H9 (cell line): Measurements from ENCODE around the gene PGPEP1. TPM values are rescaled to one million over a fixed set of nuclear protein-coding genes. Genes with fewer than 3 reads are reported as not detected.
"Not testable (repeated sequence)": the region's sequence is repeated elsewhere in the genome, so short reads cannot be mapped to it uniquely, and the experiment has no call there.

Experiments used
- DNase-seq: peaks from one replicate; pipeline ENCODE4 v3.0.0-alpha.2; 2017
- H2AFZ ChIP-seq: one replicate; pipeline ENCODE4 v1.6.1; 2013; ENCODE audit warnings: mild to moderate bottlenecking, low read length, control low read depth, moderate library complexity
- H2AK5ac ChIP-seq: 2 replicates; pipeline ENCODE4 v1.6.1; 2013; ENCODE audit warnings: low read length, control low read depth, mixed read lengths; ENCODE audit not compliant: insufficient read length
- H2BK120ac ChIP-seq: one replicate; pipeline ENCODE4 v1.6.1; 2013; ENCODE audit warnings: low read depth, mild to moderate bottlenecking, low read length, control low read depth, inconsistent platforms; ENCODE audit not compliant: poor library complexity, severe bottlenecking
- H2BK12ac ChIP-seq: 2 replicates; pipeline ENCODE4 v1.6.1; 2013; ENCODE audit warnings: low read length, control low read depth, mixed read lengths, low read depth; ENCODE audit not compliant: insufficient read length
- H2BK15ac ChIP-seq: 2 replicates; pipeline ENCODE4 v1.6.1; 2013; ENCODE audit warnings: low read depth, low read length, control low read depth
- H2BK20ac ChIP-seq: one replicate; pipeline ENCODE4 v1.6.1; 2013; ENCODE audit warnings: low read depth, mild to moderate bottlenecking, low read length, control low read depth, inconsistent platforms; ENCODE audit not compliant: poor library complexity, severe bottlenecking
- H2BK5ac ChIP-seq: 2 replicates; pipeline ENCODE4 v1.6.1; 2013; ENCODE audit warnings: low read length, control low read depth, mixed read lengths; ENCODE audit not compliant: insufficient read length
- H3K14ac ChIP-seq: 2 replicates; pipeline ENCODE4 v1.6.1; 2013; ENCODE audit warnings: low read length, control low read depth; ENCODE audit not compliant: insufficient read depth
- H3K18ac ChIP-seq: 2 replicates; pipeline ENCODE4 v1.6.1; 2013; ENCODE audit warnings: low read depth, mild to moderate bottlenecking, mixed read lengths, low read length, control low read depth; ENCODE audit not compliant: insufficient read length
- H3K23ac ChIP-seq: 2 replicates; pipeline ENCODE4 v1.6.1; 2013; ENCODE audit warnings: low read length, control low read depth, mixed read lengths, low read depth; ENCODE audit not compliant: insufficient read length
- H3K23me2 ChIP-seq: 2 replicates; pipeline ENCODE4 v1.6.1; 2013; ENCODE audit warnings: low read depth, mild to moderate bottlenecking, mixed read lengths, low read length, control low read depth; ENCODE audit not compliant: insufficient read length, poor library complexity, severe bottlenecking
- H3K27ac ChIP-seq: 2 replicates; pipeline ENCODE4 v1.5.1; 2013; ENCODE audit warnings: low read length, control low read depth, mixed read lengths, low read depth; ENCODE audit not compliant: insufficient read length
- H3K27me3 ChIP-seq: 2 replicates; pipeline ENCODE4 v1.6.1; 2013; ENCODE audit warnings: low read length, control low read depth, inconsistent platforms; ENCODE audit not compliant: insufficient read depth
- H3K4ac ChIP-seq: 2 replicates; pipeline ENCODE4 v1.6.1; 2013; ENCODE audit warnings: low read depth, mild to moderate bottlenecking, control low read depth, inconsistent platforms, low read length, moderate library complexity
- H3K4me1 ChIP-seq: 2 replicates; pipeline ENCODE4 v1.6.1; 2013; ENCODE audit warnings: low read length, control low read depth, inconsistent platforms; ENCODE audit not compliant: insufficient read depth
- H3K4me2 ChIP-seq: 2 replicates; pipeline ENCODE4 v1.6.1; 2013; ENCODE audit warnings: low read length, control low read depth, mixed read lengths; ENCODE audit not compliant: insufficient read length, insufficient read depth
- H3K56ac ChIP-seq: 2 replicates; pipeline ENCODE4 v1.6.1; 2013; ENCODE audit warnings: low read depth, mild to moderate bottlenecking, mixed read lengths, low read length, control low read depth; ENCODE audit not compliant: insufficient read length
- H3K79me1 ChIP-seq: 2 replicates; pipeline ENCODE4 v1.6.1; 2013; ENCODE audit warnings: low read depth, mild to moderate bottlenecking, moderate library complexity, low read length, control low read depth, inconsistent platforms; ENCODE audit not compliant: insufficient read depth, poor library complexity, severe bottlenecking
- H3K79me2 ChIP-seq: 2 replicates; pipeline ENCODE4 v1.6.1; 2013; ENCODE audit warnings: low read length, control low read depth, inconsistent platforms; ENCODE audit not compliant: insufficient read depth
- H3K9ac ChIP-seq: 2 replicates; pipeline ENCODE4 v1.6.1; 2013; ENCODE audit warnings: low read length, control low read depth, mixed read lengths; ENCODE audit not compliant: insufficient read length; ENCODE audit errors: extremely low read depth
- H3K9me3 ChIP-seq: one replicate; pipeline ENCODE4 v1.6.1; 2013; ENCODE audit warnings: low read depth, low read length, inconsistent platforms; ENCODE audit not compliant: control insufficient read depth
- H3T11ph ChIP-seq: one replicate; pipeline ENCODE4 v1.6.1; 2013; ENCODE audit warnings: mild to moderate bottlenecking, low read length, control low read depth, inconsistent platforms
- H4K20me1 ChIP-seq: one replicate; pipeline ENCODE4 v1.6.1; 2013; ENCODE audit not compliant: control insufficient read depth, insufficient read length, insufficient read depth
- H4K5ac ChIP-seq: 2 replicates; pipeline ENCODE4 v1.6.1; 2013; ENCODE audit warnings: low read depth, mild to moderate bottlenecking, mixed read lengths, low read length, control low read depth; ENCODE audit not compliant: insufficient read length
- H4K8ac ChIP-seq: replicated peaks from 2 replicates; pipeline ENCODE4 v1.6.1; 2013; ENCODE audit warnings: low read length, control low read depth, mixed read lengths, low read depth; ENCODE audit not compliant: insufficient read length
- H4K91ac ChIP-seq: 2 replicates; pipeline ENCODE4 v1.6.1; 2013; ENCODE audit warnings: low read depth, mild to moderate bottlenecking, moderate library complexity, mixed read lengths, low read length, control low read depth; ENCODE audit not compliant: insufficient read length
- H3K27ac Mint-ChIP-seq, 3 experiments: 2 replicates in 2 of 3; 3 replicates in 1 of 3; pipeline ENCODE4 v1.8.0; 2020 to 2021; ENCODE audit warnings: mixed read lengths in 3 of 3, mild to moderate bottlenecking in 1 of 3, moderate library complexity in 1 of 3
- H3K27me3 Mint-ChIP-seq: 2 replicates; pipeline ENCODE4 v1.8.0; 2021; ENCODE audit warnings: low read depth, mild to moderate bottlenecking, moderate library complexity, mixed read lengths
- H3K36me3 Mint-ChIP-seq, 3 experiments: 2 replicates in 2 of 3; 3 replicates in 1 of 3; pipeline ENCODE4 v1.8.0; 2020 to 2021; ENCODE audit warnings: low read depth in 3 of 3, mixed read lengths in 3 of 3; ENCODE audit not compliant: insufficient read depth in 1 of 3
- H3K4me1 Mint-ChIP-seq, 2 experiments: 2 replicates each; pipeline ENCODE4 v1.8.0; 2020; ENCODE audit warnings: mixed read lengths in 2 of 2
- H3K4me3 Mint-ChIP-seq, 2 experiments: 2 replicates in 1 of 2; 3 replicates in 1 of 2; pipeline ENCODE4 v1.8.0; 2020 to 2021; ENCODE audit warnings: mild to moderate bottlenecking in 2 of 2, mixed read lengths in 2 of 2, moderate library complexity in 1 of 2
- H3K9me3 Mint-ChIP-seq, 2 experiments: 2 replicates in 1 of 2; 3 replicates in 1 of 2; pipeline ENCODE4 v1.8.0; 2020; ENCODE audit warnings: mild to moderate bottlenecking in 2 of 2, mixed read lengths in 2 of 2, moderate library complexity in 1 of 2
- CTCF ChIP-seq: fragments of 200-600 bp; sonication (generic); conservative IDR thresholded peaks from 3 replicates; pipeline ENCODE4 v1.8.0; 2021; ENCODE audit warnings: antibody characterized with exemption, mild to moderate bottlenecking
- WGBS: extraction: QIAGEN DNeasy Blood & Tissue Kit; methylation state at CpG from one replicate; pipeline ENCODE4 v1.1.7; 2013; ENCODE audit warnings: missing lambda C conversion rate, low lambda C conversion rate, mixed read lengths; ENCODE audit not compliant: insufficient read length; ENCODE audit errors: extremely low coverage; 5-methylcytosine and 5-hydroxymethylcytosine counted together
- total RNA-seq: library from RNA; stranded (reverse); gene quantifications from 2 replicates; pipeline ENCODE4 v1.2.1, GENCODE V29; 2021

The PGPEP1 gene
- total RNA-seq, 1 experiment from 2014 or later, result 64.8 TPM

GRCh38 chr19:18401580-18402112 lies 61.2 kb downstream of the PGPEP1 start:
- H3K14ac ChIP-seq, result no peak overlapping the region
- H3K4me1 ChIP-seq, result no peaks in the 10 kb centered on the region
- TF ChIP-seq CTCF, result peak; percentile 60
- no peak overlapping the region for H2BK5ac ChIP-seq
- no peak overlapping the region for H3K18ac ChIP-seq
- H2BK20ac ChIP-seq, result no peak overlapping the region
- H3K23ac ChIP-seq, result no peak overlapping the region
- no peak overlapping the region for H2BK120ac ChIP-seq
- no CpG with 5 or more reads among the region's 7 CpGs for WGBS
- Mint-ChIP-seq H3K36me3 (no peaks in the 10 kb centered on the region), H3K27ac (peak overlapping the region in 1 of 3 experiments; percentile 22; a peak in 2 of 7 replicates), H3K27me3 (peaks cover 14% of the 10 kb centered on the region), H3K4me1 (peaks cover 6 to 16% of the 10 kb centered on the region in 2 experiments; a peak in 3 of 4 replicates), H3K9me3 (no peaks in the 10 kb centered on the region), H3K4me3 (no peak overlapping the region)
- no peak overlapping the region for H2BK12ac ChIP-seq
- H3K56ac ChIP-seq, result no peak overlapping the region
- no peaks in the 10 kb centered on the region for H3K27me3 ChIP-seq
- no peak for DNase-seq
- H4K20me1 ChIP-seq, result no peaks in the 10 kb centered on the region
- no peak overlapping the region for H2AK5ac ChIP-seq
- no peak overlapping the region for H2AFZ ChIP-seq
- no peak overlapping the region for H3K27ac ChIP-seq
- H3K79me1 ChIP-seq, result no peaks in the 10 kb centered on the region
- no peak overlapping the region for H4K5ac ChIP-seq
- H3K9me3 ChIP-seq, result no peaks in the 10 kb centered on the region
- no peaks in the 10 kb centered on the region for H3K23me2 ChIP-seq
- no peak overlapping the region for H3K9ac ChIP-seq
- no peak overlapping the region for H4K8ac ChIP-seq
- H3T11ph ChIP-seq, result no peak overlapping the region
- H3K4me2 ChIP-seq, result no peak overlapping the region
- H3K79me2 ChIP-seq, result no peaks in the 10 kb centered on the region
- H4K91ac ChIP-seq, result no peak overlapping the region
- no peak overlapping the region for H2BK15ac ChIP-seq
- no peak overlapping the region for H3K4ac ChIP-seq

- H3K9ac ChIP-seq, H2BK15ac ChIP-seq, H2AFZ ChIP-seq, H3K4me3 Mint-ChIP-seq, H3K23me2 ChIP-seq, H3K4me1 ChIP-seq, H3K27me3 ChIP-seq, H4K20me1 ChIP-seq, H2BK20ac ChIP-seq, H4K5ac ChIP-seq, H2BK120ac ChIP-seq, H4K91ac ChIP-seq, H4K8ac ChIP-seq, H3K79me2 ChIP-seq, H3T11ph ChIP-seq, H2AK5ac ChIP-seq, H3K4ac ChIP-seq, H3K4me1 Mint-ChIP-seq, H3K18ac ChIP-seq, H3K23ac ChIP-seq, H3K9me3 ChIP-seq, H3K79me1 ChIP-seq, H2BK12ac ChIP-seq, H3K36me3 Mint-ChIP-seq, H3K9me3 Mint-ChIP-seq, H3K56ac ChIP-seq, H3K4me2 ChIP-seq, H3K27ac ChIP-seq, H2BK5ac ChIP-seq, DNase-seq, H3K14ac ChIP-seq: not testable (repeated sequence)
- 0 out of 7 replicates have a peak overlapping the region, but pooled peaks of 1 of the 3 experiments have one; percentile 17 for H3K27ac Mint-ChIP-seq
- H3K27me3 Mint-ChIP-seq, result peaks cover 14% of the 10 kb centered on the region
- no CpG with 5 or more reads among the region's 18 CpGs for WGBS
These were observed 62.3 kb downstream of the PGPEP1 start for GRCh38 chr19:18402455-18403248.
